Measurements from ENCODE around the gene GABRB2. TPM values are rescaled to one million over a fixed set of nuclear protein-coding genes. Genes with fewer than 3 reads are reported as not detected.
"Not testable (repeated sequence)": the region's sequence is repeated elsewhere in the genome, so short reads cannot be mapped to it uniquely, and the experiment has no call there.

The GABRB2 gene
- total RNA-seq, 1 experiment from 2014 or later = not detected

- in situ Hi-C loops (cut with HindIII; ENCODE audit: low sequenced_read_pairs) = no loop called here
- DNase-seq (ENCODE audit: low spot score) = no peak
Measured at GRCh38 chr5:161269125-161269524, 277.4 kb downstream of the GABRB2 start.

- in situ Hi-C loops (cut with HindIII; ENCODE audit: low sequenced_read_pairs) = no loop called here
- DNase-seq (ENCODE audit: low spot score) = no peak
Measured at GRCh38 chr5:161266954-161267353, 279.6 kb downstream of the GABRB2 start.

GRCh38 chr5:161265006-161265405, 281.5 kb downstream of the GABRB2 start:
- no peak for DNase-seq (ENCODE audit: low spot score)
- in situ Hi-C loops (cut with HindIII; ENCODE audit: low sequenced_read_pairs) = no loop called here

- DNase-seq (ENCODE audit: low spot score) = no peak
- in situ Hi-C loops (cut with HindIII; ENCODE audit: low sequenced_read_pairs) = no loop called here
Measured at GRCh38 chr5:161263191-161263590, 283.3 kb downstream of the GABRB2 start.

GRCh38 chr5:161261668-161262323, 284.7 kb downstream of the GABRB2 start:
- DNase-seq (ENCODE audit: low spot score) = no peak
- in situ Hi-C loops (cut with HindIII; ENCODE audit: low sequenced_read_pairs) = no loop called here

GRCh38 chr5:161258438-161258837, 288.1 kb downstream of the GABRB2 start:
- DNase-seq (ENCODE audit: low spot score) = no peak
- in situ Hi-C loops (cut with HindIII; ENCODE audit: low sequenced_read_pairs) = no loop called here

GRCh38 chr5:161256957-161257356, 289.6 kb downstream of the GABRB2 start:
- DNase-seq (ENCODE audit: low spot score) = no peak
- in situ Hi-C loops (cut with HindIII; ENCODE audit: low sequenced_read_pairs) = no loop called here

- DNase-seq (ENCODE audit: low spot score); in situ Hi-C loops (cut with HindIII; ENCODE audit: low sequenced_read_pairs): not testable (repeated sequence)
Measured at GRCh38 chr5:161252955-161253354, 293.6 kb downstream of the GABRB2 start.

GRCh38 chr5:161246749-161247148, 299.8 kb downstream of the GABRB2 start:
- DNase-seq (ENCODE audit: low spot score) = no peak
- in situ Hi-C loops (cut with HindIII; ENCODE audit: low sequenced_read_pairs) = no loop called here

- in situ Hi-C loops (cut with HindIII; ENCODE audit: low sequenced_read_pairs); DNase-seq (ENCODE audit: low spot score): not testable (repeated sequence)
Measured at GRCh38 chr5:161245846-161246245, 300.7 kb downstream of the GABRB2 start.

Other genes with a start within 250 kb of the GABRB2 start
- gene GABRA6, start 139.0 kb upstream of the GABRB2 start, total RNA-seq (2014; rRNA removed; shearing (Covaris generic)) = not detected in 2 replicates

Measured in G401 (cell line).